Natural killer cell (primary cell): Measurements from ENCODE around the gene GPER1. TPM values are rescaled to one million over a fixed set of nuclear protein-coding genes. Genes with fewer than 3 reads are reported as not detected.

Experiments
- ATAC-seq, 3 donors: fragments of 150-1000 bp in 2 of 3; fragments of 200-7000 bp in 1 of 3; cut with Tn5 transposase; 1 replicate in 1 of 3; 2 replicates in 2 of 3; pipeline ENCODE4 v1.10.0; 2021; ENCODE audit warnings: mild to moderate bottlenecking in 2 of 3, moderate library complexity in 2 of 3
- DNase-seq, 2 donors: peaks; one replicate each; pipeline versions ENCODE4 v3.0.0 to v3.0.0-alpha.2; 2013 to 2021; ENCODE audit warnings: mixed read lengths in 1 of 2
- H3K27ac ChIP-seq: one replicate; pipeline ENCODE4 v1.5.1; 2013; ENCODE audit warnings: mild to moderate bottlenecking, low read length
- H3K27me3 ChIP-seq: one replicate; pipeline ENCODE4 v1.6.1; 2013; ENCODE audit warnings: low read length; ENCODE audit not compliant: control insufficient read depth, insufficient read depth
- H3K36me3 ChIP-seq: one replicate; pipeline ENCODE4 v1.6.1; 2013; ENCODE audit warnings: low read length; ENCODE audit not compliant: control insufficient read depth, insufficient read depth
- H3K4me1 ChIP-seq: one replicate; pipeline ENCODE4 v1.6.1; 2013; ENCODE audit warnings: low read length; ENCODE audit not compliant: control insufficient read depth, insufficient read depth
- H3K4me3 ChIP-seq: one replicate; pipeline ENCODE4 v1.5.1; 2013; ENCODE audit warnings: low read length
- H3K9me3 ChIP-seq: one replicate; pipeline ENCODE4 v1.6.1; 2013; ENCODE audit warnings: low read length; ENCODE audit not compliant: control insufficient read depth, insufficient read depth
- H3K27ac Mint-ChIP-seq, 2 donors: one replicate each; pipeline ENCODE4 v1.8.0; 2022; ENCODE audit warnings: mild to moderate bottlenecking in 2 of 2, mixed read lengths in 2 of 2, moderate library complexity in 1 of 2
- H3K27me3 Mint-ChIP-seq, 2 donors: one replicate each; pipeline ENCODE4 v1.8.0; 2022; ENCODE audit warnings: low read depth in 2 of 2, mixed read lengths in 2 of 2
- H3K36me3 Mint-ChIP-seq: one replicate; pipeline ENCODE4 v1.8.0; 2022; ENCODE audit warnings: mixed read lengths
- H3K4me1 Mint-ChIP-seq, 2 donors: one replicate each; pipeline ENCODE4 v1.8.0; 2022; ENCODE audit warnings: mixed read lengths in 2 of 2
- H3K4me3 Mint-ChIP-seq: one replicate; pipeline ENCODE4 v1.8.0; 2022; ENCODE audit warnings: mild to moderate bottlenecking, moderate library complexity, mixed read lengths
- H3K9me3 Mint-ChIP-seq, 2 donors: one replicate each; pipeline ENCODE4 v1.8.0; 2022; ENCODE audit warnings: mixed read lengths in 2 of 2
- CTCF ChIP-seq: fragments of 200-600 bp; IDR thresholded peaks from one replicate; pipeline ENCODE4 v1.8.0; 2022; ENCODE audit warnings: antibody characterized with exemption
- WGBS: methylation state at CpG from one replicate; pipeline ENCODE4 v1.1.7; 2013; ENCODE audit warnings: missing lambda C conversion rate; ENCODE audit not compliant: insufficient coverage; 5-methylcytosine and 5-hydroxymethylcytosine counted together
- intact Hi-C: fragments of 100-400 bp; cut with micrococcal nuclease; formaldehyde crosslinking; loops from one replicate; pipeline ENCODE4 v1.14.2; 2022
- total RNA-seq, 4 donors: library from RNA; stranded (reverse); fragments of 120-200 nt in 1 of 4; gene quantifications; one replicate each; pipeline versions ENCODE4 v1.2.3 to v1.2.4, GENCODE V29; 2013 to 2022

The GPER1 gene
- total RNA-seq, 3 donors from 2014 or later (not counting 1 experiment from before 2014, with no cell fraction given), result 0.25 to 0.26 TPM; not detected in 1

- no peak overlapping the region for H3K4me3 ChIP-seq
- H3K36me3 ChIP-seq, result no peaks in the 10 kb centered on the region
- H3K9me3 ChIP-seq, result no peaks in the 10 kb centered on the region
- intact Hi-C loops, result no loop called here
- H3K4me1 ChIP-seq, result peaks cover 16% of the 10 kb centered on the region
- no peaks in the 10 kb centered on the region for H3K9me3 Mint-ChIP-seq
- WGBS, result 88% methylated on average over 27 of the region's 27 CpGs
- H3K4me1 Mint-ChIP-seq, result peaks cover 9 to 13% of the 10 kb centered on the region in 2 donors
- H3K36me3 Mint-ChIP-seq, result no peaks in the 10 kb centered on the region
- H3K27me3 Mint-ChIP-seq, result peaks cover 0 to 4% of the 10 kb centered on the region in 2 donors
- H3K27ac ChIP-seq, result no peak overlapping the region
- peak in 1 of 3 donors; percentile 6 for ATAC-seq
- H3K27ac Mint-ChIP-seq, result no peak overlapping the region
- DNase-seq, result no peak
- no peak overlapping the region for H3K4me3 Mint-ChIP-seq
- no peak for TF ChIP-seq CTCF
- no peaks in the 10 kb centered on the region for H3K27me3 ChIP-seq
These were observed 11.5 kb upstream of the GPER1 start for GRCh38 chr7:1076184-1077072.

GRCh38 chr7:1078519-1078918 is 9.4 kb upstream of the GPER1 start:
- no peak for ATAC-seq
- Mint-ChIP-seq H3K36me3 (no peaks in the 10 kb centered on the region), H3K4me3 (no peak overlapping the region), H3K9me3 (no peaks in the 10 kb centered on the region), H3K27ac (no peak overlapping the region), H3K27me3 (no peaks in the 10 kb centered on the region), H3K4me1 (peaks cover under 1 to 5% of the 10 kb centered on the region in 2 donors)
- peaks cover 3% of the 10 kb centered on the region for H3K4me1 ChIP-seq
- no peak overlapping the region for H3K27ac ChIP-seq
- H3K27me3 ChIP-seq, result no peaks in the 10 kb centered on the region
- H3K36me3 ChIP-seq, result no peaks in the 10 kb centered on the region
- DNase-seq, result no peak
- H3K4me3 ChIP-seq, result no peak overlapping the region
- WGBS, result 95% methylated on average over 11 of the region's 11 CpGs
- no peaks in the 10 kb centered on the region for H3K9me3 ChIP-seq
- no peak for TF ChIP-seq CTCF
- intact Hi-C loops, result no loop called here

GRCh38 chr7:1078985-1079384 is 8.9 kb upstream of the GPER1 start:
- intact Hi-C loops, result no loop called here
- ATAC-seq (no peak), DNase-seq (no peak)
- Mint-ChIP-seq H3K27me3 (no peaks in the 10 kb centered on the region), H3K9me3 (no peaks in the 10 kb centered on the region), H3K36me3 (no peaks in the 10 kb centered on the region), H3K27ac (no peak overlapping the region), H3K4me1 (peaks cover 0 to 4% of the 10 kb centered on the region in 2 donors), H3K4me3 (no peak overlapping the region)
- no peaks in the 10 kb centered on the region for H3K36me3 ChIP-seq
- no peaks in the 10 kb centered on the region for H3K27me3 ChIP-seq
- H3K9me3 ChIP-seq, result no peaks in the 10 kb centered on the region
- H3K27ac ChIP-seq, result no peak overlapping the region
- no peak overlapping the region for H3K4me3 ChIP-seq
- no peak for TF ChIP-seq CTCF
- H3K4me1 ChIP-seq, result peaks cover 3% of the 10 kb centered on the region
- WGBS, result 81% methylated on average over 15 of the region's 15 CpGs
